Coronary artery (tissue), 2 donors: ENCODE data around the gene FIBCD1.

Source experiments
- DNase-seq: peaks from one replicate; pipeline ENCODE4 v3.0.0-alpha.2; 2017; ENCODE audit warnings: low spot score
- H3K27ac ChIP-seq, 2 donors: fragments of 200-600 bp; sonication (generic); one replicate each; pipeline ENCODE4 v1.5.1; 2016 to 2019
- H3K4me3 ChIP-seq: fragments of 200-600 bp; sonication (generic); 2 replicates; pipeline ENCODE4 v1.5.1; 2016; ENCODE audit warnings: mild to moderate bottlenecking, moderate library complexity
- CTCF ChIP-seq: fragments of 200-600 bp; sonication (generic); IDR thresholded peaks from one replicate; pipeline ENCODE4 v1.5.1; 2019; ENCODE audit warnings: antibody characterized with exemption

FIBCD1 gene

GRCh38 chr9:130965680-130966079, 26.6 kb upstream of the FIBCD1 start:
- no peak for DNase-seq
- no peak overlapping the region for H3K27ac ChIP-seq
- no peak for TF ChIP-seq CTCF
- no peak overlapping the region for H3K4me3 ChIP-seq

- TF ChIP-seq CTCF, result no peak
- no peak for DNase-seq
- H3K4me3 ChIP-seq, result no peak overlapping the region
- H3K27ac ChIP-seq, result no peak overlapping the region
Measured at GRCh38 chr9:130963916-130964315, 24.9 kb upstream of the FIBCD1 start.

GRCh38 chr9:130963337-130963908, 24.4 kb upstream of the FIBCD1 start:
- DNase-seq, result no peak
- TF ChIP-seq CTCF, result no peak
- Histone ChIP-seq H3K4me3 (no peak overlapping the region), H3K27ac (no peak overlapping the region)

- TF ChIP-seq CTCF, result no peak
- DNase-seq, result peak; percentile 81
- H3K4me3 ChIP-seq, result peak overlapping the region; percentile 17
- no peak overlapping the region for H3K27ac ChIP-seq
Measured at GRCh38 chr9:130962418-130963316, 23.6 kb upstream of the FIBCD1 start.

GRCh38 chr9:130961511-130962300, 22.7 kb upstream of the FIBCD1 start:
- no peak for TF ChIP-seq CTCF
- H3K27ac ChIP-seq, result no peak overlapping the region
- DNase-seq, result no peak
- no peak overlapping the region for H3K4me3 ChIP-seq

- no peak overlapping the region for H3K4me3 ChIP-seq
- no peak for TF ChIP-seq CTCF
- no peak overlapping the region for H3K27ac ChIP-seq
- DNase-seq, result no peak
Measured at GRCh38 chr9:130960522-130961378, 21.7 kb upstream of the FIBCD1 start.
